SH-SY5Y (cell line): Measurements from ENCODE around the gene PIEZO2.

Experiments
- GATA2 ChIP-seq: IDR thresholded peaks from 2 replicates; pipeline ENCODE4 v1.6.1; 2011; ENCODE audit warnings: mild to moderate bottlenecking, low read depth, low read length
- GATA3 ChIP-seq: IDR thresholded peaks from 2 replicates; pipeline ENCODE4 v1.6.1; 2011; ENCODE audit warnings: low read depth, mild to moderate bottlenecking, low read length, moderate library complexity

PIEZO2 gene

GRCh38 chr18:11159844-11160243 lies 10.5 kb upstream of the PIEZO2 start:
- TF ChIP-seq GATA2: no peak
- TF ChIP-seq GATA3: no peak

GRCh38 chr18:11156978-11157377 lies 7.6 kb upstream of the PIEZO2 start:
- no peak for TF ChIP-seq GATA2

GRCh38 chr18:11155034-11155759 lies 5.8 kb upstream of the PIEZO2 start:
- no peak for TF ChIP-seq GATA3
- TF ChIP-seq GATA2: no peak

- TF ChIP-seq GATA3: no peak
- no peak for TF ChIP-seq GATA2
These were observed 5.1 kb upstream of the PIEZO2 start for GRCh38 chr18:11154368-11154989.

- TF ChIP-seq GATA3: no peak
- no peak for TF ChIP-seq GATA2
These were observed 3.7 kb upstream of the PIEZO2 start for GRCh38 chr18:11153097-11153496.

GRCh38 chr18:11150271-11150615 lies 874 bp upstream of the PIEZO2 start:
- TF ChIP-seq GATA3: no peak
- TF ChIP-seq GATA2: no peak

GRCh38 chr18:11148680-11149440 lies 509 bp downstream of the PIEZO2 start:
- no peak for TF ChIP-seq GATA2
- TF ChIP-seq GATA3: no peak

GRCh38 chr18:11147962-11148679 lies 1.2 kb downstream of the PIEZO2 start:
- TF ChIP-seq GATA2 (no peak), GATA3 (no peak)

GRCh38 chr18:11147371-11147951 lies 1.9 kb downstream of the PIEZO2 start:
- no peak for TF ChIP-seq GATA2
- no peak for TF ChIP-seq GATA3

GRCh38 chr18:11146947-11147345 lies 2.4 kb downstream of the PIEZO2 start:
- TF ChIP-seq GATA3 (no peak), GATA2 (no peak)

GRCh38 chr18:11146238-11146946 lies 3.0 kb downstream of the PIEZO2 start:
- no peak for TF ChIP-seq GATA2
- no peak for TF ChIP-seq GATA3

- TF ChIP-seq GATA3 (no peak), GATA2 (no peak)
These were observed 3.8 kb downstream of the PIEZO2 start for GRCh38 chr18:11145413-11146191.

GRCh38 chr18:11137400-11137799 lies 12.0 kb downstream of the PIEZO2 start:
- TF ChIP-seq GATA3: no peak
